Endothelial cell (in vitro differentiated cells): ENCODE results near the gene NUP58. TPM values are rescaled to one million over a fixed set of nuclear protein-coding genes. Genes with fewer than 3 reads are reported as not detected.
"Not testable (repeated sequence)": the region's sequence is repeated elsewhere in the genome, so short reads cannot be mapped to it uniquely, and the experiment has no call there.

ENCODE experiments used
- DNase-seq: peaks from one replicate; pipeline ENCODE4 v3.0.0; 2021; ENCODE audit warnings: low spot score
- H3K27ac Mint-ChIP-seq: one replicate; pipeline ENCODE4 v1.8.0; 2021; ENCODE audit warnings: mixed read lengths, inconsistent platforms; ENCODE audit not compliant: unreplicated experiment
- H3K27me3 Mint-ChIP-seq: one replicate; pipeline ENCODE4 v1.8.0; 2021; ENCODE audit warnings: mild to moderate bottlenecking, moderate library complexity, mixed read lengths, inconsistent platforms; ENCODE audit not compliant: unreplicated experiment
- H3K36me3 Mint-ChIP-seq: one replicate; pipeline ENCODE4 v1.8.0; 2021; ENCODE audit warnings: mild to moderate bottlenecking, low read depth, mixed read lengths, inconsistent platforms; ENCODE audit not compliant: unreplicated experiment
- H3K4me1 Mint-ChIP-seq: one replicate; pipeline ENCODE4 v1.8.0; 2021; ENCODE audit warnings: mild to moderate bottlenecking, mixed read lengths, inconsistent platforms; ENCODE audit not compliant: unreplicated experiment
- H3K4me3 Mint-ChIP-seq: one replicate; pipeline ENCODE4 v1.8.0; 2021; ENCODE audit warnings: mild to moderate bottlenecking, mixed read lengths, inconsistent platforms; ENCODE audit not compliant: unreplicated experiment
- H3K9me3 Mint-ChIP-seq: one replicate; pipeline ENCODE4 v1.8.0; 2021; ENCODE audit warnings: mixed read lengths, inconsistent platforms; ENCODE audit not compliant: unreplicated experiment
- total RNA-seq: library from RNA; stranded (reverse); fragmentation: NEBNext Ultra II Directional; extraction: Animal tissue kit (Norgen Biotek cat#: 25700); gene quantifications from one replicate; pipeline ENCODE4 v1.2.1, GENCODE V29; 2021; ENCODE audit not compliant: unreplicated experiment
- TF ChIP-seq, protein P1 (sequence below): fragments of 200-600 bp; sonication (generic); IDR thresholded peaks from one replicate; pipeline ENCODE4 v1.5.0; 2021; ENCODE audit warnings: antibody characterized with exemption; ENCODE audit not compliant: unreplicated experiment

The NUP58 gene
- total RNA-seq, 1 donor from 2014 or later = 49.9 TPM

DNA sequence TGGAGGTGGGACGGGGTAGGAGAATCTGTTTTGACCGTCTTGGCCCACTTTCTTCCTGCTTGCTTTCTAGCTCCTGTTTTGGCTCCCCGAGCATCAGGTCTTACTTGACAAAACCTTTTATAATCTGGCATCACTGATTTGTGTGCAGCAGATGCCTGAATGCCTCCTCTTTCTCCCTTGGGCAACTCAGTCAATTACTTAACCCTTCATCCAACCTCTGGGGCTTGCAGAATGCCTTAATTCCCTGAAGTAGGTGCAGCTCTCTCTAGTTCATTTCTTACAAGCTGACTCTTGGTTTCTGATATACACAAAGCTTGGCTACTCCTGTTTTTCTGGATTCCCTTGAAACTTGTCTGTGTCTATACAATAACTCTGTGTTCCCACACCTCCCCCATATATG lies 5.7 kb upstream of the NUP58 start:
- H3K4me1 Mint-ChIP-seq = no peaks in the 10 kb centered on the region
- H3K36me3 Mint-ChIP-seq = no peaks in the 10 kb centered on the region
- H3K9me3 Mint-ChIP-seq = no peaks in the 10 kb centered on the region
- H3K27me3 Mint-ChIP-seq = no peaks in the 10 kb centered on the region
- H3K4me3 Mint-ChIP-seq = no peak overlapping the region
- TF ChIP-seq, protein P1, sequence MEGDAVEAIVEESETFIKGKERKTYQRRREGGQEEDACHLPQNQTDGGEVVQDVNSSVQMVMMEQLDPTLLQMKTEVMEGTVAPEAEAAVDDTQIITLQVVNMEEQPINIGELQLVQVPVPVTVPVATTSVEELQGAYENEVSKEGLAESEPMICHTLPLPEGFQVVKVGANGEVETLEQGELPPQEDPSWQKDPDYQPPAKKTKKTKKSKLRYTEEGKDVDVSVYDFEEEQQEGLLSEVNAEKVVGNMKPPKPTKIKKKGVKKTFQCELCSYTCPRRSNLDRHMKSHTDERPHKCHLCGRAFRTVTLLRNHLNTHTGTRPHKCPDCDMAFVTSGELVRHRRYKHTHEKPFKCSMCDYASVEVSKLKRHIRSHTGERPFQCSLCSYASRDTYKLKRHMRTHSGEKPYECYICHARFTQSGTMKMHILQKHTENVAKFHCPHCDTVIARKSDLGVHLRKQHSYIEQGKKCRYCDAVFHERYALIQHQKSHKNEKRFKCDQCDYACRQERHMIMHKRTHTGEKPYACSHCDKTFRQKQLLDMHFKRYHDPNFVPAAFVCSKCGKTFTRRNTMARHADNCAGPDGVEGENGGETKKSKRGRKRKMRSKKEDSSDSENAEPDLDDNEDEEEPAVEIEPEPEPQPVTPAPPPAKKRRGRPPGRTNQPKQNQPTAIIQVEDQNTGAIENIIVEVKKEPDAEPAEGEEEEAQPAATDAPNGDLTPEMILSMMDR = no peak
- no peak for DNase-seq
- H3K27ac Mint-ChIP-seq = no peak overlapping the region

DNA sequence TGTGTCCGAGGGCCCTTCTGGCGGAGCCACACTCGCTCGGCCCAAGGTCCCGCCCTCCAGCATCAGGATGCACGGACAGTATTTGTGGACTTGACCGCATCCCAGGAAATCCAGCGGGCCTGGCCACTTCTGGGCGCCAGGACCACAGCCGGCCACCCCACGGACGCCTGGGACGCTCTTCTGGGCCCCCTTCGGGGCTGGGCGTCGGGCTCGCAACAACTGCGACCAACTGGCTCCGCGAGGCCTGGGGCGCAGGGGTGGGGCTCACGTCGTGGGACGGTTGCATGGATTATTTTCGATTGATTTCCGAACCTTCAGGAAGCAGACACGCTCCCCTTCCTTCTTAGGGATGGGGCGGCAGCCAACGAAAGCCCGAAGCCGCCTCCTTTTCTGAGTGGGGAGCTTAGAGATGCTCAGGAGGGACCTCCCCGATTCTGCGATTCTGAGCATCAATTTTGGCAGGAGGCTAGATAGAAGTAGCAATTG lies 521 bp upstream of the NUP58 start:
- Mint-ChIP-seq H3K27me3 (no peaks in the 10 kb centered on the region), H3K9me3 (no peaks in the 10 kb centered on the region), H3K4me1 (peaks cover 9% of the 10 kb centered on the region), H3K4me3 (peak overlapping the region; percentile 94), H3K36me3 (peaks cover 5% of the 10 kb centered on the region), H3K27ac (peak overlapping the region; percentile 27)
- DNase-seq = peak; percentile 6
- TF ChIP-seq, protein P1 = no peak

DNA sequence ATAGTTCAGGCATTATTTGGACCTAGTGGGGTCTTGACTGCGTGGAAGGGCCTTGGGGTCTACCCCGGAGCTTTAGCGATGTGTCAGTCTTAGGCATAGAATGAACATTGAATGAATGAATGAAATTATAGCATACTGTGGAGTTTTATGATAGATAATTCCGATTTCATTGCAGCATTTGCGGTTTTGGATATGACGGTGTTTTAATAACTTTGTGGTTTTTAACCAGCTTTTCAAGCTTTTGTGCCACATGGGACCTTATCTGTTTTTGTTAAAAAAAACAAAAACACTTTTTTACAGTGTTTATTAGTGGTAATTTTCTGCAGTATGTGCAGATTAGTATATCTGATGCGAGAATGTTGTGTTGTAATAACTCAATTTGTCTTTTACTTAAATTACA lies 696 bp downstream of the NUP58 start:
- Mint-ChIP-seq H3K36me3 (peaks cover 5% of the 10 kb centered on the region), H3K27me3 (no peaks in the 10 kb centered on the region), H3K27ac (peak overlapping the region; percentile 72), H3K9me3 (no peaks in the 10 kb centered on the region), H3K4me3 (peak overlapping the region; percentile 94), H3K4me1 (peaks cover 9% of the 10 kb centered on the region)
- no peak for DNase-seq
- TF ChIP-seq, protein P1 = no peak

DNA sequence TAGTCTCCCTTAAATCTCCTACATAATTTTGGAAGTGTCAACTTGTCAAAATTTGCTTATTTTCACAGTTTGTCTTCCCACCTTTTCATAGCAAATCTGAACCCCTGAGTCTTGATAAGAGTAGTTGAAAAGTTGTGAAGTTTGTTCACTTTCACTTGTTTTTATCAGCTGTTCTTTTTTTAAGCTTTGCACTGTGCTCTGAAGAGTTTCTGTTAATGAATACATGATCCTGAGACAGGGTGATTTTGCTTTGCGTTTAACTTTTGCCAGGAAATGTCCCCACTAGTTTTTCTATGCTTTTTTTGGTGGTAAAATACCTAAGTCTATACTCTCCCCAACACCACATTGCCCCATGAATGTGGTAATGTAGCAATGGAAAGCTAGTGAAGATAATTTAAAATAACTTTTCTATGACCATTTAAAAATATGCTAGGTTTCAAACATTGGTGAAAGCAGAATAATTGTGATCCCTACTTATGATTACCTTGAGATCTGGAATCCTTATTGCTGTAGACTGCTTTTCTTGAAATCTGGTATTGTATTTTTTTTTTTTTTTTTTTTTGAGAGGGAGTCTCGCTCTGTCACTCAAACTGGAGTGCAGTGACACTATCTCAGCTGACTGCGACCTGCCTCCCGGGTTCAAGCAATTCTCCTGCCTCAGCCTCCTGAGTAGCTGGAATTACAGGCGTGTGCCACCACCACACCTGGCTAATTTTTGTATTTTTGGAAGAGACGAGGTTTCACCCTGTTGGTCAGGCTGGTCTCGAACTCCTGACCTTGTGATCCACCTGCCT lies 5.4 kb downstream of the NUP58 start:
- Mint-ChIP-seq H3K9me3 (no peaks in the 10 kb centered on the region), H3K27me3 (no peaks in the 10 kb centered on the region), H3K27ac (no peak overlapping the region), H3K4me3 (no peak overlapping the region), H3K36me3 (peaks cover 14% of the 10 kb centered on the region), H3K4me1 (peaks cover 31% of the 10 kb centered on the region)
- TF ChIP-seq, protein P1 = no peak
- no peak for DNase-seq

DNA sequence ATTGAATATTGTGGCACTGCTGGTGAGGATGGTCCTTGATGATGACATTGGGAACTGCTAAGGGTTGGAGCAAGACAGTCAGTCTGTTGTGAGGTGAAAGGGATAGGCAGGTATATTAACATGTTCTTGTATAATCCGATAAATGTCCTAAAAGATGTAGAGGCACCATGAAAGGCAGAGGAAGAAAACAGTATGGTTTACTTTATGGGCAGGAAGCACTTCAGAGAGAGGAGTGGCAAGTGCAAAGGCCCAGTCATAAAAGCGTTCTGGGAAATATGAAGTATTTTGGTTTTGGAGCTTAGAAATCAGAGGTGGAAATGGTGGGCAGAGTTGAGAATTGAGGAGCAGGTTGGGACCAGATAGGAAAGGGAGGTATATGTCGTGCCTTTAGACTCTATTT lies 9.5 kb downstream of the NUP58 start:
- peaks cover 14% of the 10 kb centered on the region for H3K36me3 Mint-ChIP-seq
- peaks cover 24% of the 10 kb centered on the region for H3K4me1 Mint-ChIP-seq
- H3K9me3 Mint-ChIP-seq = no peaks in the 10 kb centered on the region
- no peaks in the 10 kb centered on the region for H3K27me3 Mint-ChIP-seq
- no peak for DNase-seq
- peak overlapping the region; percentile 1 for H3K4me3 Mint-ChIP-seq
- TF ChIP-seq, protein P1 = no peak
- peak overlapping the region; percentile 44 for H3K27ac Mint-ChIP-seq

DNA sequence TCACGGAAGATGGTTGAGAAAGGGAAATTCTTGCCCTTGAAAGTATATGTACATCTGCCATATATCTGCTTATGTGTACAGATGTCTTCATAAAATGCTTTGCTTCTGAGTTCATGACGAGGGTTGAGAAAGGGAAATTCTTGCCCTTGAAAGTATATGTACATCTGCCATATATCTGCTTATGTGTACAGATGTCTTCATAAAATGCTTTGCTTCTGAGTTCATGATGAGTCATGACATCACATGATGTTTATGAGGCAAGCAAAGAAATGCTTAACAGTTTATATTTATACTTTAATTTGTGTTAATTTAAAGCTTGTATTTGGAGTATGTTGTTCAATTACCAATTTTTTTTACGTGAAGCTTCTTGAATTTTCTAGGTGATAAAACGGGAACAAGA lies 17.5 kb downstream of the NUP58 start:
- not testable (repeated sequence) for H3K9me3 Mint-ChIP-seq, H3K36me3 Mint-ChIP-seq, H3K27me3 Mint-ChIP-seq, H3K4me3 Mint-ChIP-seq, H3K27ac Mint-ChIP-seq, DNase-seq, H3K4me1 Mint-ChIP-seq
